GM12873 (cell line): ENCODE data around the gene STK39.

Experiments used
- TF ChIP-seq, protein P1 (sequence below): IDR thresholded peaks from 2 replicates; pipeline ENCODE4 v1.5.1; 2012; ENCODE audit warnings: low read depth, mild to moderate bottlenecking, moderate library complexity, low read length, control low read depth; ENCODE audit not compliant: insufficient read depth; ENCODE audit errors: missing control alignments

STK39 gene

DNA sequence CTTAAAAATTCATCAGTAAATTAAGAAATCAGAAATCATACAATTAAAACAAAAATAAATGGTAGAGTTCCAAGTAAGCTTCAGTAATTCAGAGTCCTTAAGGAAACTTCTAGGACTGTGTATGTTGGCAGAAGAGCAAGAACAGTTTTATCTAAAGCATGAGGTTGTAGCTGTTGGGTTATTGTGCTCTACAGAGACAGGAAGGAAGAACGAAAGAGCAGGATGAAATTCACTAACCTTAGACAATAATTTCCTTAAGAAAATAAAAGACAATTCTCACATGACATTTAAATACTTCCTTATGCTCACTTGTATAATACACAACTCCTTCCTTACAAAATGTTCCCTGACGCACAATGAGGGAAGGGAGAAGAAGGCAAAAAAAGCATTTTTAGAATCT lies 133.4 kb downstream of the STK39 start:
- TF ChIP-seq, protein P1, sequence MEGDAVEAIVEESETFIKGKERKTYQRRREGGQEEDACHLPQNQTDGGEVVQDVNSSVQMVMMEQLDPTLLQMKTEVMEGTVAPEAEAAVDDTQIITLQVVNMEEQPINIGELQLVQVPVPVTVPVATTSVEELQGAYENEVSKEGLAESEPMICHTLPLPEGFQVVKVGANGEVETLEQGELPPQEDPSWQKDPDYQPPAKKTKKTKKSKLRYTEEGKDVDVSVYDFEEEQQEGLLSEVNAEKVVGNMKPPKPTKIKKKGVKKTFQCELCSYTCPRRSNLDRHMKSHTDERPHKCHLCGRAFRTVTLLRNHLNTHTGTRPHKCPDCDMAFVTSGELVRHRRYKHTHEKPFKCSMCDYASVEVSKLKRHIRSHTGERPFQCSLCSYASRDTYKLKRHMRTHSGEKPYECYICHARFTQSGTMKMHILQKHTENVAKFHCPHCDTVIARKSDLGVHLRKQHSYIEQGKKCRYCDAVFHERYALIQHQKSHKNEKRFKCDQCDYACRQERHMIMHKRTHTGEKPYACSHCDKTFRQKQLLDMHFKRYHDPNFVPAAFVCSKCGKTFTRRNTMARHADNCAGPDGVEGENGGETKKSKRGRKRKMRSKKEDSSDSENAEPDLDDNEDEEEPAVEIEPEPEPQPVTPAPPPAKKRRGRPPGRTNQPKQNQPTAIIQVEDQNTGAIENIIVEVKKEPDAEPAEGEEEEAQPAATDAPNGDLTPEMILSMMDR: no peak

DNA sequence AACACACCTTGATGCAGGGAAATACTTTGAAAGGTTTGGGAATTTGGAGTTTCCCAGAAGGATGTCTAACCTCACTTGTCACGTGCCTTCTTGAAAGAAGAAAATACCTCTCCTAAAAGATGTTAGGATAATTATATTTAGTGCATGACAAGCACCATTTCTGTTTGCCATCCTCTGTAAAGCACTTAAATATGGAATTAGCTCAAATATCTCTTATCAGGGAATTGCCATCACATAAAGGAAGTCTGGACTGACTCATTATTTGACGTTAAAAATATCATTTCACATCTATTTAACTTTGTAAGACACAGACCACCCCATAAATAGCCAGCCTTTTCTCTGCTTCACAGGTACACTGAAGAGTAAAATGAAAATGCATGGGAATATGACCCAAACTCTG lies 140.1 kb downstream of the STK39 start:
- TF ChIP-seq, protein P1: no peak

DNA sequence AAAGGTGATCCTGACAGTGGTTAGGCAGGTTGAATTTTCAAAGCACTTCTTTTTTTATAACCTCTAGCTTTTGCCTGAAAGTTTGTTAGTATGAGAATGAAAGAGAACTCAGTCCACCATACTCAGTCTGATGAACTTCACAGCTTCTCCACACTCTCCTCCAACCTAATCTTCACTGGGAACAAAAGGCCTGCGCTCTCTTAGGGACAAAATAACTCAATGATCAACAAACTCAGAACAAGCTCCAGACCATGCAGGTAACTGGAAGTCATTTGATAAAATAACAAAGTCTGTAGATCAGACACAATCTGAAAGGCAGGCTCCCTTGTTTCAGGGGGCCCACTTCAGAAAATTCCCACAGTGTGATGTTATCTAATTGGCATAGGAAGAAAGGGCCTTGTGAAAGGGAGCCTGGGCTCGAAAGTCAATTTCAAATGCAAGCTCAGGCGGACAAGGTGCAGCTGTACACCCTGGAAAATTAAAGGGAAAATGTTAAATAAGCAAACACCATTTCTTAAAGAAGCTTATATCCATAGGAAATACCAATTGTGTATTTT lies 142.2 kb downstream of the STK39 start:
- TF ChIP-seq, protein P1: no peak

DNA sequence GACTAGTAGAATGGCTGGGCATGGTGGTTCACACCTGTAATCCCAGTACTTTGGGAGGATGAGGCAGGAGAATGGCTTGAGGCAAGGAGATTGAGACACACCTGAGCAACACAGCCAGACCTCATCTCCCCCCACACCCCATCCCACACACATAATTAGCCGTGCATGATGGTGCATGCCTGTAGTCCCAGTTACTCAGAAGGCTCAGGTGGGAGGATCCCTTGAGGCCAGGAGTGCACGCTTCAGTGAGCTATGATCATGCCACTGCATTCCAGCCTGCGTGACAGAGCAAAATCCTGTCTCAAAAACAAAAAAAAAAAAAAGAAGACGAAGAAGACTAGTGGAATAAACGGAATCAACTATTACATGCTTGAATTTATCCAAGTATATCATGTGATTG lies 150.0 kb downstream of the STK39 start:
- TF ChIP-seq, protein P1: no peak

DNA sequence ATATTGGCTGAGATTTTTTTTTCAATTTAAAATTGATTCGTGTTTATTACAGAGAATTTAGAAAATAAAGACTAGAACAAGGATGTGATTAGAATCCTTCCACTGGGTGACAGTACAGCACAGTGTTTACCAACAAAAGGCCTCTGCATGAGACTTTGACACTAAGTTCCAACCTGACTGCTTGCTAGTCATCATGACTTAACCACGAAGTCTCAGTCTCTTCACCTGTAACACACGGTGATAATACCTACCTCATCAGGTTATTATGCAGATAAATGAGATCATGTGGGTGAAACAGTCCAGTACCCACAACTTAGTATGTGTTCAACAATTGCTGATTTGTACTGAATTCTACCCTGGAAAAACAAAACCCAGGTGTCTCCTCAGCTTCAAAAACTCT lies 151.2 kb downstream of the STK39 start:
- TF ChIP-seq, protein P1: no peak

DNA sequence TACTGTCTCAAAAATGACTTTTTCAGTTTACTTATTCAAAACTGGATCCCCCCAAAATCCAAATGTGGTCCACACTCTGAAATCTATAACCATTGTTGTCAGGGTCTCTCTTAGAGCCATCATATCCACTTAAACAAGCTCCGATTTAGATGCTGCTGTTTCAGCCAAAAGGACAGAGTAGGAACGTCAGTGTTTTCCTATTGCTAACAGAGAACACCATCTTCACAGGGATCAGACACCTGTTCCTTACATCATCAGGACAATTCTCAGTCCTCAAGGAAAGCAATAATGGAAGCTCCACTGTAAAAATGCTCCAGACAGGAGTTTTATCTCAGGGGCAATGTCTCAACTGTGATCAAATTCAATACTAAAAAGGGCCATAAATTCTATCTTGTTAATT lies 155.4 kb downstream of the STK39 start:
- TF ChIP-seq, protein P1: no peak

DNA sequence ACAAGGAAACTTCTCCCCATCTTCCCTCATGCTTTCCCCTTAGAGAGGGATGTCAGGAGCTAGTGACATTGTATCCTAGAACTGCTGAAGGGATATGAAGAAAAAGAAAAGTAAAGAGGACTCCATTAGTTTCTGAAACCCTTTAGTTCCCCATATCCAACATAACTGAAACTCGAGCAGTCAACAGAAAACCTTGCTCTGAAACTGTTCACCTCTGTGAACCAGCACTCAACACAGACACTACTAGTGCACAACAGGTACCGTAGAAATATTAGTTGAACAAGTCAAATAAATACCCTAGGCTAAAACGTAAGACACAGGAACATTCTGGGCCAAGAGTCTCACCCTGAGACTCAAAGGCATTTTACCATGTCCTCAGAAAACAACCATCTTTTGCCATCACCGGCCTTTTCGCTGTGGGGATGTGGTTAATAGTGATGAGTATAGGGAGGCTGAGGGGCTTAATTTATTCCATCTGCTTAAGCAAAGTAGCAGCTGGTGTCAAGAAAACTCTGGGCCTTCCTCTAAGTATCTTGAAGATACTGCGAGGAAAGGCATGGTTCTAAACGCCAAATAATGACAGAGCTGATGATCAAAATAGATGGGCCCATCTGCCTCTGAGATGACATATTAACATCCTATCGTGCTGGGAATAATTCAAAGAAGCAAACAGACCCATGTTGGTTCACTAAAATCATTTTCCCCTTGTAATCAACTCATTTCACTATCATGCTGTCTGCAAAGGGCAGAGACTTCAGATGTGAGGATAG lies 156.8 kb downstream of the STK39 start:
- TF ChIP-seq, protein P1: no peak
